H1 (cell line): ENCODE measurements around the gene PTPRF. TPM values are rescaled to one million over a fixed set of nuclear protein-coding genes. Genes with fewer than 3 reads are reported as not detected.

Experiments used
- ASH2L ChIP-seq: fragments of 200-600, 300-600 bp; sonication (generic); IDR thresholded peaks from one replicate; pipeline ENCODE4 v1.7.1; 2017; ENCODE audit warnings: low read length
- ATF3 ChIP-seq: IDR thresholded peaks from 2 replicates; pipeline ENCODE4 v1.6.1; 2011; ENCODE audit warnings: low read depth, mild to moderate bottlenecking, low read length; ENCODE audit not compliant: insufficient read depth
- CBX5 ChIP-seq: fragments of 300-800, 300-1000 bp; sonication (generic); IDR thresholded peaks from 2 replicates; pipeline ENCODE4 v1.7.1; 2016; ENCODE audit warnings: antibody characterized with exemption, low read length, low read depth
- CBX8 ChIP-seq: fragments of 300-800, 300-1000 bp; sonication (generic); IDR thresholded peaks from 2 replicates; pipeline ENCODE4 v1.7.1; 2016; ENCODE audit warnings: low read depth, low read length, borderline replicate concordance
- CHD1 ChIP-seq: IDR thresholded peaks from 2 replicates; pipeline ENCODE4 v1.6.1; 2012; ENCODE audit warnings: low read depth, low read length, improper control_type of control experiment
- CHD2 ChIP-seq: IDR thresholded peaks from 2 replicates; pipeline ENCODE4 v1.6.1; 2012; ENCODE audit warnings: low read length, improper control_type of control experiment
- CREB1 ChIP-seq: IDR thresholded peaks from 2 replicates; pipeline ENCODE4 v1.6.1; 2012; ENCODE audit warnings: inconsistent platforms
- EGR1 ChIP-seq: IDR thresholded peaks from 2 replicates; pipeline ENCODE4 v1.6.1; 2011; ENCODE audit warnings: low read depth, low read length, borderline replicate concordance
- EZH2 ChIP-seq: fragments of 200-600 bp; sonication (generic); IDR thresholded peaks from 2 replicates; pipeline ENCODE4 v1.7.1; 2012; ENCODE audit warnings: low read depth, mild to moderate bottlenecking, moderate library complexity, low read length, inconsistent platforms; ENCODE audit not compliant: severe bottlenecking
- NANOG ChIP-seq: IDR thresholded peaks from 2 replicates; pipeline ENCODE4 v1.6.1; 2011; ENCODE audit warnings: low read length, low read depth, mild to moderate bottlenecking, inconsistent platforms; ENCODE audit not compliant: insufficient read depth, poor library complexity, severe bottlenecking
- NRF1 ChIP-seq: IDR thresholded peaks from 2 replicates; pipeline ENCODE4 v1.6.1; 2011; ENCODE audit warnings: mild to moderate bottlenecking, low read depth, low read length, improper control_type of control experiment
- PHF8 ChIP-seq: fragments of 200-600 bp; sonication (generic); conservative IDR thresholded peaks from 2 replicates; pipeline ENCODE4 v1.7.1; 2012; ENCODE audit warnings: low read depth, mild to moderate bottlenecking, inconsistent platforms, low read length, moderate library complexity
- POLR2AphosphoS5 ChIP-seq: IDR thresholded peaks from 2 replicates; pipeline ENCODE4 v1.6.1; 2011; ENCODE audit warnings: low read depth, low read length
- RBBP5 ChIP-seq: IDR thresholded peaks from 2 replicates; pipeline ENCODE4 v1.7.1; 2012; ENCODE audit warnings: low read depth, mild to moderate bottlenecking, inconsistent platforms, low read length, moderate library complexity, borderline replicate concordance
- RFX5 ChIP-seq: IDR thresholded peaks from 2 replicates; pipeline ENCODE4 v1.6.1; 2011; ENCODE audit warnings: low read depth, low read length, improper control_type of control experiment, borderline replicate concordance
- RXRA ChIP-seq: IDR thresholded peaks from 2 replicates; pipeline ENCODE4 v1.6.1; 2011; ENCODE audit warnings: low read depth, mild to moderate bottlenecking, low read length, moderate library complexity; ENCODE audit not compliant: insufficient read depth
- SIRT6 ChIP-seq: IDR thresholded peaks from one replicate; pipeline ENCODE4 v1.7.1; 2012; ENCODE audit warnings: low read length, inconsistent platforms
- SP2 ChIP-seq: IDR thresholded peaks from 2 replicates; pipeline ENCODE4 v1.6.1; 2012; ENCODE audit warnings: mild to moderate bottlenecking, low read length, inconsistent platforms
- TAF7 ChIP-seq: optimal IDR thresholded peaks from 2 replicates; pipeline ENCODE3; 2011; ENCODE audit warnings: low read depth, mild to moderate bottlenecking, inconsistent platforms, low read length, moderate library complexity, borderline replicate concordance
- polyA plus RNA-seq, 7 experiments: library from polyadenylated mRNA; depleted of rRNA in 3 of 7; stranded (reverse) in 5 of 7; unstranded in 2 of 7; fragments of >200 nt in 5 of 7; fragments of 200-250 nt in 2 of 7; gene quantifications; 1 replicate in 5 of 7; 2 replicates in 1 of 7; 4 replicates in 1 of 7; pipeline versions ENCODE4 v1.2.1 to v1.2.3, GENCODE V29; 2011 to 2013; ENCODE audit warnings: missing spikeins in 2 of 7, mixed read lengths in 2 of 7
- total RNA-seq: library from RNA; stranded (reverse); fragmentation: NEBNext Ultra II Directional; extraction: Animal tissue kit (Norgen Biotek cat#: 25700); gene quantifications from 2 replicates; pipeline ENCODE4 v1.2.1, GENCODE V29; 2021
- TF ChIP-seq, protein P1 (sequence below): IDR thresholded peaks from 2 replicates; pipeline ENCODE4 v1.6.1; 2011; ENCODE audit warnings: low read length, improper control_type of control experiment

Gene PTPRF
- total and polyA plus RNA-seq, 2 of the 8 experiments (the other 6 are each of a cell fraction or from before 2014, with no cell fraction given), result 136 to 231 TPM

GRCh38 chr1:43549921-43550597 is 19.4 kb downstream of the PTPRF start (continued):
- TF ChIP-seq CBX8 (no peak), EZH2 (no peak), TAF7 (peak; percentile 76), NANOG (no peak), ATF3 (no peak), RXRA (0 out of 2 replicates have a peak, but pooled peaks have one; percentile 9), CBX5 (no peak), PHF8 (no peak), RFX5 (no peak), ASH2L (peak; percentile 98), SIRT6 (no peak), CHD1 (no peak), CREB1 (peak; percentile 43; the same call in 1 of the 2 replicates), SP2 (no peak), POLR2AphosphoS5 (peak; percentile 76), CHD2 (no peak; the same call in 1 of the 2 replicates), EGR1 (peak; percentile 63), RBBP5 (peak; percentile 96), NRF1 (no peak)
- TF ChIP-seq, protein P1, sequence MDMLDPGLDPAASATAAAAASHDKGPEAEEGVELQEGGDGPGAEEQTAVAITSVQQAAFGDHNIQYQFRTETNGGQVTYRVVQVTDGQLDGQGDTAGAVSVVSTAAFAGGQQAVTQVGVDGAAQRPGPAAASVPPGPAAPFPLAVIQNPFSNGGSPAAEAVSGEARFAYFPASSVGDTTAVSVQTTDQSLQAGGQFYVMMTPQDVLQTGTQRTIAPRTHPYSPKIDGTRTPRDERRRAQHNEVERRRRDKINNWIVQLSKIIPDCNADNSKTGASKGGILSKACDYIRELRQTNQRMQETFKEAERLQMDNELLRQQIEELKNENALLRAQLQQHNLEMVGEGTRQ, result no peak
